Gastroesophageal sphincter (tissue), 4 donors: ENCODE results near the gene C15orf62. TPM values are rescaled to one million over a fixed set of nuclear protein-coding genes. Genes with fewer than 3 reads are reported as not detected.

ENCODE experiments used
- ATAC-seq: fragments of 150-250 bp; one replicate; pipeline ENCODE4 v1.9.1; 2016; ENCODE audit warnings: mild to moderate bottlenecking, moderate library complexity
- H3K27ac ChIP-seq, 4 donors: fragments of 200-600 bp; sonication (generic) in 3 of 4; 1 replicate in 3 of 4; 2 replicates in 1 of 4; pipeline ENCODE4 v1.5.1; 2016 to 2019
- H3K27me3 ChIP-seq: fragments of 200-600 bp; sonication (generic); one replicate; pipeline ENCODE4 v1.5.1; 2019
- H3K36me3 ChIP-seq, 2 donors: fragments of 200-600 bp; sonication (generic); one replicate each; pipeline ENCODE4 v1.5.1; 2019; ENCODE audit warnings: control low read depth in 1 of 2
- H3K4me1 ChIP-seq, 3 donors: fragments of 200-600 bp; sonication (generic); 1 replicate in 2 of 3; 2 replicates in 1 of 3; pipeline ENCODE4 v1.5.1; 2016 to 2019; ENCODE audit warnings: control low read depth in 2 of 3
- H3K4me3 ChIP-seq, 2 donors: fragments of 200-600 bp; sonication (generic); one replicate each; pipeline ENCODE4 v1.5.1; 2019; ENCODE audit warnings: mild to moderate bottlenecking in 1 of 2, moderate library complexity in 1 of 2
- H3K9me3 ChIP-seq, 3 donors: fragments of 200-600 bp; sonication (generic); one replicate each; pipeline ENCODE4 v1.5.1; 2017 to 2019; ENCODE audit warnings: control low read depth in 2 of 3
- CTCF ChIP-seq, 4 experiments: fragments of 200-600 bp in 2 of 4; fragments of 450-650 bp in 2 of 4; sonication (generic) in 1 of 4; IDR thresholded peaks; one replicate each; pipeline ENCODE4 v1.5.1; 2017 to 2019; ENCODE audit warnings: antibody characterized with exemption in 4 of 4, mild to moderate bottlenecking in 2 of 4, moderate library complexity in 2 of 4
- EP300 ChIP-seq: sonication (generic); formaldehyde crosslinking; IDR thresholded peaks from one replicate; pipeline ENCODE4 v1.6.1; 2017; ENCODE audit warnings: antibody characterized with exemption, mild to moderate bottlenecking
- POLR2A ChIP-seq, 2 donors: fragments of 450-650 bp; IDR thresholded peaks; one replicate each; pipeline ENCODE4 v1.6.1; 2017; ENCODE audit warnings: antibody characterized with exemption in 2 of 2, mild to moderate bottlenecking in 2 of 2, moderate library complexity in 1 of 2
- POLR2AphosphoS5 ChIP-seq: sonication (generic); formaldehyde crosslinking; IDR thresholded peaks from one replicate; pipeline ENCODE4 v1.6.1; 2017; ENCODE audit warnings: antibody characterized with exemption
- WGBS, 2 donors: methylation state at CpG; one replicate each; pipeline ENCODE4 v1.1.5; 2018; ENCODE audit warnings: low coverage in 1 of 2; 5-methylcytosine and 5-hydroxymethylcytosine counted together
- total RNA-seq, 4 donors: library from RNA; depleted of rRNA; stranded (reverse); fragments of >200 nt; gene quantifications; one replicate each; pipeline ENCODE4 v1.1.0, GENCODE V29; 2016

C15orf62 gene
- total RNA-seq, 4 donors from 2014 or later: 0.16 to 0.42 (median 0.31) TPM

GRCh38 chr15:40743485-40743901 is 26.3 kb upstream of the C15orf62 start:
- Histone ChIP-seq H3K36me3 (peaks cover 0 to 97% of the 10 kb centered on the region in 2 donors), H3K4me3 (no peak overlapping the region), H3K4me1 (no peaks in the 10 kb centered on the region), H3K27ac (no peak overlapping the region), H3K9me3 (no peaks in the 10 kb centered on the region), H3K27me3 (no peaks in the 10 kb centered on the region)
- ATAC-seq: no peak
- TF ChIP-seq CTCF (IDR thresholded peaks at IDR 0.05): no peak
- TF ChIP-seq EP300: no peak
- no peak for TF ChIP-seq POLR2A (IDR thresholded peaks at IDR 0.05)
- no peak for TF ChIP-seq POLR2AphosphoS5
- WGBS, 2 donors: 75% methylated on average over 2 of the region's 2 CpGs; no CpG with 5 or more reads in 1 of the 2 donors

- WGBS, 2 donors: 72 to 100% methylated on average over 1 to 8 of the region's 12 CpGs
- TF ChIP-seq CTCF (IDR thresholded peaks at IDR 0.05): no peak
- TF ChIP-seq POLR2AphosphoS5: no peak
- no peak for TF ChIP-seq EP300
- TF ChIP-seq POLR2A (IDR thresholded peaks at IDR 0.05): no peak
- Histone ChIP-seq H3K4me3 (no peak overlapping the region), H3K9me3 (no peaks in the 10 kb centered on the region), H3K36me3 (peaks cover 0 to 97% of the 10 kb centered on the region in 2 donors), H3K27ac (no peak overlapping the region), H3K4me1 (no peaks in the 10 kb centered on the region), H3K27me3 (no peaks in the 10 kb centered on the region)
- ATAC-seq: no peak
Measured at GRCh38 chr15:40743921-40744814, 25.6 kb upstream of the C15orf62 start.

- no peak overlapping the region for H3K4me3 ChIP-seq
- no peak overlapping the region for H3K27ac ChIP-seq
- 50% methylated on average over 2 of the region's 5 CpGs; no CpG with 5 or more reads in 1 of the 2 donors for WGBS, 2 donors
- no peaks in the 10 kb centered on the region for H3K4me1 ChIP-seq
- H3K36me3 ChIP-seq: peaks cover 0 to 97% of the 10 kb centered on the region in 2 donors
- H3K9me3 ChIP-seq: no peaks in the 10 kb centered on the region
- no peak for ATAC-seq
- TF ChIP-seq POLR2AphosphoS5 (no peak), CTCF (IDR thresholded peaks at IDR 0.05) (no peak), POLR2A (IDR thresholded peaks at IDR 0.05) (no peak), EP300 (no peak)
- no peaks in the 10 kb centered on the region for H3K27me3 ChIP-seq
Measured at GRCh38 chr15:40744815-40745152, 25.0 kb upstream of the C15orf62 start.

GRCh38 chr15:40746916-40747418 is 22.8 kb upstream of the C15orf62 start:
- no peak for ATAC-seq
- no peak overlapping the region for H3K27ac ChIP-seq
- H3K9me3 ChIP-seq: no peaks in the 10 kb centered on the region
- peaks cover 0 to 3% (median 0%) of the 10 kb centered on the region in 3 donors for H3K4me1 ChIP-seq
- TF ChIP-seq EP300: no peak
- TF ChIP-seq POLR2A (IDR thresholded peaks at IDR 0.05): no peak
- TF ChIP-seq POLR2AphosphoS5: no peak
- TF ChIP-seq CTCF (IDR thresholded peaks at IDR 0.05): no peak
- 100% methylated on average over 1 of the region's 3 CpGs for WGBS, 2 donors
- peaks cover 0 to 97% of the 10 kb centered on the region in 2 donors for H3K36me3 ChIP-seq
- H3K4me3 ChIP-seq: no peak overlapping the region
- H3K27me3 ChIP-seq: no peaks in the 10 kb centered on the region
